Superior temporal gyrus (tissue), 1 donor: ENCODE measurements around the gene SLC18B1.

Source experiments
- DNase-seq: peaks from one replicate; pipeline ENCODE4 v3.0.0-alpha.2; 2016; ENCODE audit errors: extremely low spot score

The SLC18B1 gene

DNA sequence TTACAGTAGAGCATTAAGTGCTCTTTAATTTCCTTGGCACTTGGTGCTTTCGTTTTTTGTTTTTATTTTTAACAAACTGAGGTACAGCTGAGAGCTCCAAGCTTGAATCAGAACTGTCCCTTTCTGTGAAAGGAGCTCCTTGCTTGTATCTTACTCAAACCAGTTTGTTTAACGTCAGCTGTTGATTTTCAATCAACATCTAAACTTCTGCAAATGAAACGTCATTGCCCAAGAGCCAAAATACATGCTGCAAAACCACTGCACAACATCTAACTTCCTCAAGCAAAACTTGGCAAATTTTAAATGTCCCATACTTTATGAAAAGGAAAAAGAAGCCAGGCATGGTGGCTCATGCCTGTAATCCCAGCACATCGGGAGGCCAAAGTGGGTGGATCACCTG, 55.9 kb downstream of the SLC18B1 start:
- DNase-seq = no peak

DNA sequence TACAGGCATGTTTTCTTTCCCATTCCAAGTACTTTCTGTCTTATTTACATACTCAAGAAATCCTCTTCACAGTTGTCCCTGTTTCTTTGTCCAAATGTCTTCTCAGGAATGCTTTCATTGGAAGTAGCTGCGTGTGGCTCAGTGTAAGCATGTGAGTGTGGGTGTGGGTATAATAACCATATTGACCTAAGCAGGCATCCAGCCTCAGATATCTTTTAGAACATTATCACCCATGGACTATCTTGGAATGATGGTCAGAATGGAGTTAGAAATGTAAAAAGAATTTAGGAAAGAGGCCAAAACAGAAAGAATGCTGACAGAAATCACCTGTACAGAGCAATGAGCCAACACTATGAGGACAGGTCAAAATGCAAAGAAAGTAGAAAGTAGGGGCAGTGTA, 57.2 kb downstream of the SLC18B1 start:
- DNase-seq = no peak

DNA sequence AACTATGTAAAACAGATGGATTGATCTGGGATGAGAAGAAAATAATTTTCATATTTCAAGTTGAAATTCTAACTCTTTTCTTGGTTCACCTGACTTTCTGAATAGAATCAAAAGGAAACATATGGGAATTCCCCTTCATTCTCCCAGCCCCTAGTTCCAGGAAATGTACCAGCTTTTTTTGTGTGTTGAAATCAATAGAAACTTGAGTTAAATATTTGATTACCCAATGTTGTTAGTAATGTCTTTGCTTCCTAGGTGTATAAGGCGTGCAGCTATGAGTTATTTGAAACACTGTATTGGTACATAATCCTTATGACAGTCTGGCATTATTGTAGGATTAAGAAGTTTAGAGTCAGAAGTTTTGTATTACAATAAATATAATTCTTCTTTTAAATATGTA, 62.2 kb downstream of the SLC18B1 start:
- no peak for DNase-seq

DNA sequence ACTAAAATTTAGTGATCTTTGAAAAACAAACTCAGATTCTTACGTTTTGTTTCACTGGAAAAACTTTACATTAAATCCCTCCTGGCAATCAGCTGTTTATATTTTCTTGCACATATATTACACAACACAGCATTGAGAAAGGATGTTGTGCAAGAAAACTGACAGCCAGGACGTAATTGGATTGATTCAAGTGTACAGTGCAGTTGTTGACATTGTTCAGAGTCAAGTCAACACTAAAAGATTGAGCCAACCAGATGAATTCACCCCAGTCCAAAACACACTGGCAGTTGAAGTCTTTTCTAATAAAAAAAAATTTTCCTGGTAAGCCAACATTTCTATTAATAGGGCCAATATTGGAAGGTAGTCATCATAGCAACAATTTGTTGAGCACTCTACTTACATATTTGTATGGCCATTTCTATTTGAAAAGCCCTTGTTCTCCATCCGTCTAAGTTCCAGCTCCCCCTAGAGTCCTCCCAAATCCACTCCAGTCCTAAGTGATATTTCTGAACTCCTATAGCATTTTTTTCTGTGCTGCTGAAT, 63.7 kb downstream of the SLC18B1 start:
- no peak for DNase-seq

DNA sequence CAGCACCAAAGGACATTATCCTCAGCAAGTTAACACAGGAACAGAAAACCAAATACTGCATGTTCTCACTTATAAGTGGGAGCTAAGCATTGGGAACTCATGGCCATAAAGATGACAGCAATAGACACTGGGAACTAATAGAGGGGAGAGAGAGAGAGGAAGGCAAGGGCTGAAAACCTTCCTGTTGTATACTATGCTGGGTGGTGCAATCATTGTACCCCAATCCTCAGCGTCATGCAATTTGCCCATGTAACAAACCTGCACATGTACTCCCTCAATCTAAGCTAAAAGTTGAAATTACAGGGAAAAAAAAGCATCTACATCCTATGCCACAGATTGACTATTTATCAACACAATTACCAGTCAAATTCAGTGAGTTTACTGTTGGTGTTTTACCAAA, 64.6 kb downstream of the SLC18B1 start:
- DNase-seq = no peak

DNA sequence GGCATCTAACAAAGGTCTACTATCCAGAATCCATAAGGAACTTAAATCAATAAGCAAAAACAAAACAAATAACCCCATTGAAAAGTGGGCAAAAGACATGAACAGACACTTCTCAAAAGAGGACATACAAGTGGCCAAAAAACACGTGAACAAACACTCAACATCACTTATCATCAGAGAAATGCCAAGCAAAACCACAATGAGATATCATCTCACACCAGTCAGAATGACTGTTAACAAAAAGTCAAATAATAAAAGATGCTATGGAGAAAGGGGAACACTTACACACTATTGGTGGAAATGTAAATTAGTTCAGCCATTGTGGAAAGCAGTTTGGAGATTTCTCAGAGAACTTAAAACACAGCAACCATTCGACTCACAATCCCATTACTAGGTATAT, 65.2 kb downstream of the SLC18B1 start:
- DNase-seq = no peak

DNA sequence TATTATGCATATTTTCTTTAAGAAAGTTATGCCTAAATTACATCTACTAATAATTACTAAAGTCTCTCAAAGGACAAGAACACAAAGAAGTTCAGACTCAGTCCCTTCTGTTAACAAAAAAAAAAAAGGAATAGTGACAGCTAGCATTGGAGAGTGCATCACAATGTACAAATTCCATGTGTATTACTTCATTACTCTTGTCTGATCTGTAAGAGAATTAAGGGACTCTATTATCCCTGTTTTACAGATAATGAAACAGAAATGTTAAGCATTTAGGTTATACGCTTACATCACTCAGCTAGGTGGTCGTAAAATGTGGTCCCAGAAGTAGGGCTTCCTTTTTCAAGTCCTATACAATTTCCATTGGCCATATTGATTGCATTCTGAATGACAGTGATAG, 67.4 kb downstream of the SLC18B1 start:
- no peak for DNase-seq

DNA sequence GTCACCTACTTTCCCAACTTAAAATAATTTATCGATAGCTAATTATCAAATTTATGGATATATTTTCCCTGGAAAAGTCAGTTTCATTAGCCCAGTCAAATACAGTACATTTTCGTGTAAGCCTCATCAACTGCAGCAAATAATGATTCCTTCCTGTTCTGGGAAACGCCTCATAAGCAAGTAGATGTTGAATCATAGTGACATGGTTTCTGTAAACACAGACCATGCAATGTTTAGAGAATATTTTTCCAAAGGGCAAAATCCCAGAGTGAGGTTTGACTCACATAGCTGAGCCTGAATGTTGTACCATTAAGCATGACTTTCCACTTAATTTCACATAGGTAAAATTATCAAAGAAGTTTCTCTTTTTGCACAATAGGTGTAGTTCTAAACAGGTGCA, 67.9 kb downstream of the SLC18B1 start:
- no peak for DNase-seq

DNA sequence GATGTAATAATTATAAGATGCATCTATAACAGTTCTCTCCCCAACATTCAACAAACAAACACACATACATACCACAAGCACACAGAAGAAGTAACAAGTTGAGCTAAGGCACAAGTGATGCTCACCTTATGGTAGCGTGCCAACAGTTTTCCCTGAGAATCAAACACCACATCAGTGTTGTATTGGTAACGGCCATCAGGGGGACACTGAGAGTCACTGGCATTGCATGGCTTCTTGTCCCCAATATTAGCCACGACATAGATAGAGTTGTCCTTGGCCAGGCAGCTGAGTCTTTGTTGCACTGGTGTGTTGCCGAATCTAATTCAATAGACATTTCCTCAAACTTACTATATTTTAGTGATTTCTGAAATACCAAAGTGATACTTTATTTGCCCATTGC, 69.8 kb downstream of the SLC18B1 start:
- DNase-seq = no peak

DNA sequence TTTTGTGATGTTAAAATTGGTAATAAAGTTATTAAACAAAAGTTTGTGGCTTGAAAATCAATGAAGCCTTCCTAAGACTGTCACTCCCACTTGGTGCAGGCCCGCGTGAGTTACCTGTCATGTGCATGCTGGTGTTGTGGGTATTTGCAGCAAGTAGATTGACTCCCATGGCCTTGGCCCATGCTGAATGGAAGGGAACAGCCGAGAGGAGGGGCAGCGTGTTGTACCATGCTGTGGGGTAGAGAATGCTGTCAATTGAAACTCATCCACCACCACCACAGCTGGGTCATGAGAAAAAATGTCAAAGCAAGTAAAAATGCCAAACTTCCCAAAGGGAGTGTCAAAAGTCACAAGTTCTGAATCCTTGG, 71.8 kb downstream of the SLC18B1 start:
- DNase-seq = no peak

DNA sequence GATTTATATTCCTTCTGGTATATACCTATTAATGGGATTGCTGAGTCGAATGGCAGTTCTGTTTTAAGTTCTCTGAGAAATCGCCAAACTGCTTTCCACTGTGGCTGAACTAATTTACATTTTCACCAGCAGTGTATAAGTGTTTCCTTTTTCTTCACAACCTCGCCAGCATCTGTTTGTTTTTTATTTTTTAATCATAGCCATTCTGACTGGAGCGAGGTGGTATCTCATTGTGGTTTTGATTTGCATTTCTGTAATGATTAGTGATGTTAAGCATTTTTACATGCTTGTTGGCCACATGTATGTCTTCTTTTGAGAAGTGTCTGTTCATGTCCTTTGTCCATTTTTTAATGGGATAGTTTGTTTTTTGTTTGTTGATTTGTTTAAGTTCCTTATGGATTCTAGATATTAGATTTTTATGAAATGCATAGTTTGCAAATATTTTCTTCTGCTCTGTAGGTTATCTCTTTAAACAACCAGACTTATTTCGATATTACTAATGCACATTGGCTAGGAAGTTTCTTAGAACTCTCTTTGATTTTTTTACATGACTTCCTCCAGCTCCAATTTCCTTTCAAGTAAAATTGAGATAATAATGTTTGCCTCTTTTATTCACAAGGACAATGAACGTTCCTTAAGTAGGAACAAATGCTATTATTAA, 72.4 kb downstream of the SLC18B1 start:
- DNase-seq = no peak

DNA sequence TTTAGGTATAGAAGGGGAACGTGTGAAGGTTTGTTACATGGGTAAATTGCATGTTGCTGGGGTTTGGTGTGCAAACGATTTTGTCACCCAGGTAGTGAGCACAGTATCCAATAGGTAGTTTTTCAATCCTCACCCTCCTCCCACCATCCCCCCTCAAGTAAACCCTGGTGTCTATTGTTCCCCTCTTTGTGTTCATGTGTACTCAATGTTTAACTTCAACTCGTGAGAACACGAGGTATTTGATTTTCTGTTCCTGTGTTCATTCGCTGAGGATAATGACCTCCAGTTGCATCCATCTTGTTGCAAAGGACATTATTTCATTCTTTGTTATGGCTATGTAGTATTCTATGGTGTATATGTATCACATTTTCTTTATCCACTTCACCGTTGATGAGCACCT, 73.0 kb downstream of the SLC18B1 start:
- DNase-seq = no peak

DNA sequence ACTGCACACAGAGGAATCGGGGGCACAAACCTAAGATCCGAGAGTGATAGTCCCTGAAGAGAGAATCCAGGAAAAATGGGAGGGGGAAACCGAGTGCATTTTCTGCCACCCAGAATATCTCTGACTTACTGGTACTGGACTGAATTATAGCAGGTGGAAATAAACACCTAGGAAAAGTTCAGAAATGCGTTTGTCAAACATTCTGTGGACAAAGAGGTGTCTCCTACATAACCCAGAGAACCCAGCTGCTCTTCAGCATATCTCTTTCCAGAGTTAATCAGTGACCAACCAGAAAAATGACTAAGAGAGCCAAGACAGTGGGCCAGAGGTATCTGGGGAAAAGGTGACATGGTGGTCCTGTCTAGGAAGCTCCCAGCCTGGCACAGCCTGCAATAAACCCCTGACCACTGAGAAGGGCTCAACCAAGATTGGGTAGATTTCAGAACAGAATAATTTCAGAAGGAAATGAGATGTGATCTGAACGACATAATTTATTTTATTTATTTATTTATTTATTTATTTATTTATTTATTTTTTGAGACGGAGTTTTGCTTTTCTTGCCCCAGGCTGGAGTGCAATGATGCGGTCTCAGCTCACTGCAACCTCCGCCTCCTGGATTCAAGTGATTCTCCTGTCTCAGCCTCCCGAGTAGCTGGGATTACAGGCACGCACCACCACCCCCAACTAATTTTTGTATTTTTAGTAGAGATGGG, 78.5 kb downstream of the SLC18B1 start:
- no peak for DNase-seq
